GM12872 (cell line): Measurements from ENCODE around the gene HTT.

ENCODE experiments used
- CTCF ChIP-seq: IDR thresholded peaks from 3 replicates; pipeline ENCODE4 v1.5.1; 2011; ENCODE audit warnings: low read depth, mild to moderate bottlenecking, low read length, moderate library complexity; ENCODE audit not compliant: insufficient read depth

HTT gene

DNA sequence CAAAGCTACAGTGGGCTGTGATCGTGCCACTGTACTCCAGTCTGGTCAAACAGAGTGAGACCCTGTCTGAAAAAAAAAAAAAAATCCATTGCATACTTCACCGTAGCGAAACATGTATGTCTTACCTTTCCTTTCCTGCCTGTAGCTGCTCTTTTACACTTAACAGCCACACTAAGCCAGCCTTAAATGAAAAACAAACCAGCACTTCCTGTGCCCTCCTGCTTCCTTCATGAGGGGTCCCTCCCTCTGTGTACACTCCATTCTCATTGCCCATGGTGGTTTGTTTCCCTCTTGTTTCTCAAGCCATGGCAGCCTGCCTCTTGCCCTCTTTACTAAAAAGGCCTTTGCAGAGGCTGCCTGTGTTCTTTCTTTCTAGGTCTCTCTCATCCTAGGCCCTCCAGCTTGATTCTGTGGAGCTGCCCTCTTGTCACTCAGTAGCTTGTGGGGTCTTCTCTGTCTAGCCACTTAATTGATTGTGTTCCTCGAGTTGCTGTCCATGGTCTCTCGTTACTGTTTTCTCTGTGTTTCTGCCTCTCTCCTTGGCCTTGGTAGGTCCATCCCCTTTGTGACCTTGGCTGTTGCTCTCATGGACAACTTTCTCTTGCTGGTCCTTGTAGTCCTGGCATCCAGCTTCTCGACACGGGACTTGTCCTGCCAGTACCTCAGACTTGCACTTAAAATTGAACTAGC lies 122.3 kb downstream of the HTT start:
- no peak for TF ChIP-seq CTCF

GRCh38 chr4:3197366-3198105 lies 123.1 kb downstream of the HTT start:
- no peak for TF ChIP-seq CTCF

- no peak for TF ChIP-seq CTCF
Measured at GRCh38 chr4:3198906-3199305, 124.4 kb downstream of the HTT start.

GRCh38 chr4:3199653-3200422 lies 125.4 kb downstream of the HTT start:
- no peak for TF ChIP-seq CTCF

DNA sequence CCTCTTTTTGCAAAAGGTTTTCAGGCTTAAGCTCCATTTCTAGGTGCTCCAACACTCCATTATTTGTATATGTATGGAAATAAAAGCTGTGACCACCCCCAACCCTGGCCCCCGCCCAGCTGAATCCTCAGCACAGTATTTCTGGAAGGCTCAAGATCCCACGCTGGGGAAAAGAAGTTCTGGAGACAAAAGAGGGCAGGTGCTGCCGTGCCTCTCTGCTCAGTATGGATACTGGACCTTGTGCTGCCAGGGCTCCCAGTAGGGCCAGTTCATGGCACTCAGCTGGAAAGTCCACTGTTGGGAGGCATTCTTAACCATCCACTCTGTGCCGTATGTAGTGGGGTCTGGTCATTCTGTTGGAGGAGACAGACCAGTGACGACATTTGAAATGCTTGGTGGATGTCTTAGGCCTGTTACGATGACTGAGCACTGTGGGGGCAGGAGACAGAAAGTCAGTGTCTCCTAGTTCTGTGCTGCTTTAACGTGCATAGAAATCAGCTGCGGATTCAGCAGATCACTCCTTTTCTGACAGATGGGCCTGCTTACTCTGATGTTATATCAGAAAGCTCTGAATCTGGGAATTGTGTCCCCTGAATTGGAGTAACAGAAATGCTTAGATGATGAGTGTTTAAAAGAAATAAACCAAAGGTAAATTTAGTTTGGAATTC lies 126.1 kb downstream of the HTT start:
- no peak for TF ChIP-seq CTCF

GRCh38 chr4:3201718-3202702 lies 127.5 kb downstream of the HTT start:
- no peak for TF ChIP-seq CTCF
